Keratinocyte (primary cell): ENCODE results near the gene CWC27. TPM values are rescaled to one million over a fixed set of nuclear protein-coding genes. Genes with fewer than 3 reads are reported as not detected.

ENCODE experiments used
- DNase-seq: peaks from one replicate; pipeline ENCODE4 v3.0.0-alpha.2; 2011; ENCODE audit warnings: low read depth, missing footprints, low spot score
- FAIRE-seq: peaks from 2 replicates; lab custom pipeline; 2011; peaks lifted over from hg19 to GRCh38; lab: Jason Lieb, UNC
- H2AFZ ChIP-seq: 2 replicates; pipeline ENCODE4 v1.6.0; 2012; ENCODE audit warnings: low read length, control low read depth, inconsistent platforms; ENCODE audit not compliant: control insufficient read depth
- H3K27ac ChIP-seq: 2 replicates; pipeline ENCODE4 v1.5.1; 2011; ENCODE audit warnings: low read length; ENCODE audit not compliant: control insufficient read depth, insufficient read depth
- H3K27me3 ChIP-seq: 3 replicates; pipeline ENCODE4 v1.6.0; 2011; ENCODE audit warnings: low read length; ENCODE audit not compliant: control insufficient read depth, insufficient read depth; ENCODE audit errors: extremely low read depth
- H3K36me3 ChIP-seq, 2 experiments: 2 replicates in 1 of 2; 3 replicates in 1 of 2; pipeline ENCODE4 v1.5.1; 2011; ENCODE audit warnings: low read length in 2 of 2, mild to moderate bottlenecking in 1 of 2; ENCODE audit not compliant: control insufficient read depth in 2 of 2, insufficient read depth in 2 of 2; ENCODE audit errors: extremely low read depth in 1 of 2
- H3K4me1 ChIP-seq: 3 replicates; pipeline ENCODE4 v1.5.1; 2011; ENCODE audit warnings: low read length; ENCODE audit not compliant: control insufficient read depth, insufficient read depth; ENCODE audit errors: extremely low read depth
- H3K4me2 ChIP-seq: 3 replicates; pipeline ENCODE4 v1.6.0; 2011; ENCODE audit warnings: low read depth, low read length; ENCODE audit not compliant: control insufficient read depth, insufficient read depth; ENCODE audit errors: extremely low read depth
- H3K4me3 ChIP-seq, 3 experiments: fragments of 200-600 bp in 1 of 3; sonication (generic) in 1 of 3; 2 replicates in 2 of 3; 3 replicates in 1 of 3; pipeline ENCODE4 v1.5.1; 2011 to 2016; ENCODE audit warnings: low read length in 3 of 3, mild to moderate bottlenecking in 3 of 3, control low read depth in 2 of 3, inconsistent platforms in 1 of 3, low read depth in 1 of 3, mixed read lengths in 1 of 3, mixed run types in 1 of 3, moderate library complexity in 1 of 3; ENCODE audit not compliant: control insufficient read depth in 2 of 3, insufficient read depth in 2 of 3; ENCODE audit errors: extremely low read depth in 1 of 3
- H3K79me2 ChIP-seq: 2 replicates; pipeline ENCODE4 v1.6.0; 2012; ENCODE audit warnings: low read length; ENCODE audit not compliant: control insufficient read depth, insufficient read depth
- H3K9ac ChIP-seq: 3 replicates; pipeline ENCODE4 v1.6.0; 2011; ENCODE audit warnings: low read length; ENCODE audit not compliant: control insufficient read depth, insufficient read depth; ENCODE audit errors: extremely low read depth
- H3K9me1 ChIP-seq: 3 replicates; pipeline ENCODE4 v1.6.0; 2011; ENCODE audit warnings: low read length; ENCODE audit not compliant: control insufficient read depth, insufficient read depth; ENCODE audit errors: extremely low read depth
- H3K9me3 ChIP-seq: 2 replicates; pipeline ENCODE4 v1.5.1; 2012; ENCODE audit warnings: low read depth, low read length; ENCODE audit not compliant: control insufficient read depth
- H4K20me1 ChIP-seq: 3 replicates; pipeline ENCODE4 v1.6.0; 2011; ENCODE audit warnings: low read length; ENCODE audit not compliant: control insufficient read depth, insufficient read depth; ENCODE audit errors: extremely low read depth
- CTCF ChIP-seq, 3 experiments: IDR thresholded peaks in 1 of 3; conservative IDR thresholded peaks in 1 of 3; optimal IDR thresholded peaks in 1 of 3; 2 replicates in 2 of 3; 3 replicates in 1 of 3; pipeline versions ENCODE3 to v1.5.1; 2011; ENCODE audit warnings: low read length in 3 of 3, mild to moderate bottlenecking in 3 of 3, moderate library complexity in 2 of 3, control low read depth in 1 of 3, inconsistent platforms in 1 of 3; ENCODE audit not compliant: insufficient read depth in 2 of 3; ENCODE audit errors: extremely low read depth in 1 of 3
- EZH2 ChIP-seq: IDR thresholded peaks from one replicate; pipeline ENCODE4 v1.6.1; 2012; ENCODE audit warnings: inconsistent platforms, mild to moderate bottlenecking, low read length, moderate library complexity
- dilution Hi-C: fragments of 300-500 bp; cut with MboI; formaldehyde crosslinking; loops from one replicate; pipeline ENCODE4 v1.7.0; 2020; ENCODE audit warnings: low sequenced_read_pairs; ENCODE audit not compliant: extremely low pct_ligation_motif_present
- polyA plus RNA-seq, 5 experiments: library from polyadenylated mRNA; depleted of rRNA in 3 of 5; stranded (reverse) in 3 of 5; stranded (forward) in 1 of 5; unstranded in 1 of 5; fragments of >200 nt; gene quantifications; 1 replicate in 1 of 5; 2 replicates in 3 of 5; 3 replicates in 1 of 5; pipeline versions ENCODE4 v1.2.1 to v1.2.3, GENCODE V29; 2011 to 2012; ENCODE audit warnings: missing spikeins in 2 of 5, low read depth in 1 of 5, low replicate concordance in 1 of 5

CWC27 gene
- polyA plus RNA-seq, 1 donor (not counting 4 experiments of a cell fraction or from before 2014, with no cell fraction given): 31.8 TPM

- no peak overlapping the region for H3K4me3 ChIP-seq
- no peak overlapping the region for H3K9ac ChIP-seq
- no peak for DNase-seq
- dilution Hi-C loops: no loop called here
- no peaks in the 10 kb centered on the region for H4K20me1 ChIP-seq
- H3K36me3 ChIP-seq: no peaks in the 10 kb centered on the region
- no peak overlapping the region for H3K27ac ChIP-seq
- no peak for TF ChIP-seq CTCF (optimal IDR thresholded peaks at IDR 0.05 in 1 of 3, IDR thresholded peaks at IDR 0.05 in 1 of 3, conservative IDR thresholded peaks at IDR 0.05 in 1 of 3; ENCODE audit: extremely low read depth in 1 of 3, insufficient read depth in 2 of 3, low read length in 3 of 3)
- TF ChIP-seq EZH2: no peak
- H3K9me1 ChIP-seq: no peaks in the 10 kb centered on the region
- peaks cover 11% of the 10 kb centered on the region for H3K4me1 ChIP-seq
- peaks cover 29% of the 10 kb centered on the region for H3K79me2 ChIP-seq
- no peak overlapping the region for H3K4me2 ChIP-seq
- H2AFZ ChIP-seq: no peak overlapping the region
- FAIRE-seq: no peak
- no peaks in the 10 kb centered on the region for H3K27me3 ChIP-seq
- no peaks in the 10 kb centered on the region for H3K9me3 ChIP-seq
These were observed 6.6 kb downstream of the CWC27 start for GRCh38 chr5:64775291-64775690.

- Histone ChIP-seq H3K9me3 (no peaks in the 10 kb centered on the region), H4K20me1 (peaks cover 5% of the 10 kb centered on the region), H3K4me1 (peaks cover 3% of the 10 kb centered on the region), H3K4me3 (no peak overlapping the region), H3K27ac (no peak overlapping the region), H3K27me3 (no peaks in the 10 kb centered on the region), H3K9ac (no peak overlapping the region), H3K36me3 (peaks cover 0 to 3% of the 10 kb centered on the region in 2 experiments), H3K79me2 (peaks cover 7% of the 10 kb centered on the region), H3K4me2 (no peak overlapping the region), H3K9me1 (no peaks in the 10 kb centered on the region), H2AFZ (no peak overlapping the region)
- dilution Hi-C loops: no loop called here
- FAIRE-seq (no peak), DNase-seq (no peak)
- no peak for TF ChIP-seq EZH2
- TF ChIP-seq CTCF (optimal IDR thresholded peaks at IDR 0.05 in 1 of 3, IDR thresholded peaks at IDR 0.05 in 1 of 3, conservative IDR thresholded peaks at IDR 0.05 in 1 of 3; ENCODE audit: extremely low read depth in 1 of 3, insufficient read depth in 2 of 3, low read length in 3 of 3): peak; percentile 57 to 74 (median 62)
These were observed 15.8 kb downstream of the CWC27 start for GRCh38 chr5:64784451-64785025.
